ENCODE measurements around the gene UGT1A7.

UGT1A7 gene

DNA sequence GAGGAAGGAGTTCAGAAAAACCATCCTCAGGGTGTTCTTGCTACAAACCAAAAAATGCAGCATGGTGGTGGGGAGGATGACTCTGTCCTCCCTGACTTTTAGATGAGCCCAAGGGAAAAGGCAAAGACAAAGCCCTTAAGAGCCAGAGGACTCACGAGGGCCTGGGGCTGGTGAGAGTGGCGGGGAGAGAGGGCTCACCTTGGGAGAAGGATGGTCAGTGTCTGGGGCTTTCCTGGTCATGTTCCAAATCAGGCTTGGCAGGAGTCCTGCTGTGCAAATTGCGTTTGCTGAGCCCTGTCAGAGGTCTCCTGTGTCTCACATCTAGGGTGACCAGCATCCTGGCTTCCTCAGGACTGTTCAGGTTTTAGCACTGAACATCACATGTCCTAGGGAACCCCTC, 83.1 kb downstream of the UGT1A7 start:
- DNase-seq: no peak

DNA sequence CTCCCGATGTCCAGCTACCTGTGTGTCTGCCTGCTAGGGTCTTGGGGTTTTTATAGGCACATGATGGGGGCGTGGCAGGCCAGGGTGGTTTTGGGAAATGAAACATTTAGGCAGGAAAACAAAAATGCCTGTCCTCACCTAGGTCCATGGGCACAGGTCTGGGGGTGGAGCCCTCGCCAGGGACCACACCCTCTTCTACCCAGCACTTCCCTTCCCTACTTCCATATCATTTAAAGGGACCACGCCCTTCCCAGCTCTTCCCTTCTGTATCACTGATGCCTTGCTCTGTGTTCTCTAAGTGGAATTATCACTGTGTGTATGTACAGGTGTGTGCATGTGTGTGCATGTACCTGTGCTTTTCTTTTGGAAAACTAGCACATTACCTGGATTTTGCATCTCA, 84.7 kb downstream of the UGT1A7 start:
- no peak for DNase-seq

DNA sequence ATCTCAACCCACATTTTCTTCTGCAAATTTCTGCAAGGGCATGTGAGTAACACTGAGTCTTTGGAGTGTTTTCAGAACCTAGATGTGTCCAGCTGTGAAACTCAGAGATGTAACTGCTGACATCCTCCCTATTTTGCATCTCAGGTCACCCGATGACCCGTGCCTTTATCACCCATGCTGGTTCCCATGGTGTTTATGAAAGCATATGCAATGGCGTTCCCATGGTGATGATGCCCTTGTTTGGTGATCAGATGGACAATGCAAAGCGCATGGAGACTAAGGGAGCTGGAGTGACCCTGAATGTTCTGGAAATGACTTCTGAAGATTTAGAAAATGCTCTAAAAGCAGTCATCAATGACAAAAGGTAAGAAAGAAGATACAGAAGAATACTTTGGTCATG, 86.4 kb downstream of the UGT1A7 start:
- DNase-seq: no peak

DNA sequence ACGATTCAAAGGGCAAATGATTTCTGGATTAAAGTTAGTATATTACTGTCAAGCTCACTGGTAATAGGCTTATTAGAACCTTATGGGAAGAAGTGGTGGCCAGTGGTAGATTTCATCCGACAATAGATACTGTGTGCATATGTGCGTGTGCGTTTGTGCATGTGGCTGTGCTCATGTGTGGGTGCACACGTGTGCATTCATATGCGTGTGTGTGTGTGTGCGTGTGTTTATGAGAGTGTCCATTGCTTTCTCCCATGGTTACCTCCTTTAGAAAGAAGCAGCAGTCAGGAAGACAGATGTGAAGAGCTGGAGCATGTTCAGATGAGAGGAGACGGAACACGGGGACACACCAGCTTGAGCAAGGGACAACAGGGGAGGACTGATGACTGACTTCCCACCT, 87.6 kb downstream of the UGT1A7 start:
- no peak for DNase-seq

DNA sequence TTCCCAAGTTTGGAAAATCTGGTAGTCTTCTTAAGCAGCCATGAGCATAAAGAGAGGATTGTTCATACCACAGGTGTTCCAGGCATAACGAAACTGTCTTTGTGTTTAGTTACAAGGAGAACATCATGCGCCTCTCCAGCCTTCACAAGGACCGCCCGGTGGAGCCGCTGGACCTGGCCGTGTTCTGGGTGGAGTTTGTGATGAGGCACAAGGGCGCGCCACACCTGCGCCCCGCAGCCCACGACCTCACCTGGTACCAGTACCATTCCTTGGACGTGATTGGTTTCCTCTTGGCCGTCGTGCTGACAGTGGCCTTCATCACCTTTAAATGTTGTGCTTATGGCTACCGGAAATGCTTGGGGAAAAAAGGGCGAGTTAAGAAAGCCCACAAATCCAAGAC, 90.5 kb downstream of the UGT1A7 start:
- DNase-seq: no peak

DNA sequence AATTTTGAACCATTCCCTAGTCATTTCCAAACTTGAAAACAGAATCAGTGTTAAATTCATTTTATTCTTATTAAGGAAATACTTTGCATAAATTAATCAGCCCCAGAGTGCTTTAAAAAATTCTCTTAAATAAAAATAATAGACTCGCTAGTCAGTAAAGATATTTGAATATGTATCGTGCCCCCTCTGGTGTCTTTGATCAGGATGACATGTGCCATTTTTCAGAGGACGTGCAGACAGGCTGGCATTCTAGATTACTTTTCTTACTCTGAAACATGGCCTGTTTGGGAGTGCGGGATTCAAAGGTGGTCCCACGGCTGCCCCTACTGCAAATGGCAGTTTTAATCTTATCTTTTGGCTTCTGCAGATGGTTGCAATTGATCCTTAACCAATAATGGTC, 90.9 kb downstream of the UGT1A7 start:
- DNase-seq: no peak

DNA sequence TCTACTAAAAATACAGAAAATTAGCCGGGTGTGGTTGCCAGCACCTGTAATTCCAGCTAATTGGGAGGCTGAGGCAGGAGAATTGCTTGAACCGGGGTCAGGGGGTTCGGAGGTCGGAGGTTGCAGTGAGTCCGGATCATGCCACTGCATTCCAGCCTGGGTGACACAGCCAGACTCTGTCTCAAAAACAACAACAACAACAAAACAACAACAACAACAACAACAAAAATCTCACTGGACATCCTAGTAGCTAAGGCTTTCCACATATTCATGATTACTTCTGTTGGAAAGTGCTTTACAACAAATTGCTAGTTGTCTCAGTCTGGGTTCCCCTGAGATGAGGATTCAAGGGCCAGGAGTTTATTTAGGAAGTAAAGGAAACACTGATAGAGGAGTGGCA, 92.2 kb downstream of the UGT1A7 start:
- DNase-seq: no peak

DNA sequence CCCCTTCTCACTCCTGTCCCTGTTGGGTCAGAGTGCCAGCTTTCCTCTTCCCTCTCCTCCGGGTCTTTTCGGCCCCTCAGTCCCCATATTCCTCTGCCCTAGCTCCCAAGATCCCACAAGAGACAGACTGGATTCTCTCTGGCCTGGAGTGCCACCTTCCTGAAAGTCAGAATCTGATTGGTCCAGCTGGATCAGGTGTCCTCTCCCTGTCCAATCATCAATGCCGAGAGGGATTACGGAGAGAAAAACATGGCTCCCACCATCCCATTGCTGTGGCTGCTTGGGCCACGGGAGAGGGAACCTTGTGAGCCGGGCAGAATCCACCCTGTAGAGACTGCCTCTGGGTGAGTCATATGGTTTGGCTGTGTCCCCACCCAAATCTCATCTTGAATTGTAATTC, 93.7 kb downstream of the UGT1A7 start:
- DNase-seq: no peak

DNA sequence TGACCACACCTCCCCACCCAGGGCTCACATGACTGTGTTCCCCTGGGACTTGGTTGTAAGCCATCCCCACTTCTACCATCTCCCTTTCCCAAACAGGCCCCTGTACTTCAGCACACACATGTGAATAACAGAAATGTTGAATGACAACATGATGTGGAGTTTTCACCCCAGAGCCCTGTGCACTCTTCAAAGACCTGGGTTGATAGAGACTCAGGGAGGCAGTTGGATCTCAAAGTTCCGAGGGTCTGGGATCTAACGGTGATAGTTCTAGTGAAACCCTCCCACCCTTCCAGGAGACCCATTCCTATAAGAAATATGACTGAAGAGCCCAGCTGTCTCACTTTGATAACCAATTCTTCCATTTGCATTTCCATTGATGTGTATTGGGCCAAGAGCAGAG, 96.3 kb downstream of the UGT1A7 start, which contains the start of gene MROH2A:
Gene MROH2A (plus strand): TSS at position 301 of the 400 bp plus-strand sequence. CDS start 1,029 bp downstream, outside the sequence.
- DNase-seq: no peak

DNA sequence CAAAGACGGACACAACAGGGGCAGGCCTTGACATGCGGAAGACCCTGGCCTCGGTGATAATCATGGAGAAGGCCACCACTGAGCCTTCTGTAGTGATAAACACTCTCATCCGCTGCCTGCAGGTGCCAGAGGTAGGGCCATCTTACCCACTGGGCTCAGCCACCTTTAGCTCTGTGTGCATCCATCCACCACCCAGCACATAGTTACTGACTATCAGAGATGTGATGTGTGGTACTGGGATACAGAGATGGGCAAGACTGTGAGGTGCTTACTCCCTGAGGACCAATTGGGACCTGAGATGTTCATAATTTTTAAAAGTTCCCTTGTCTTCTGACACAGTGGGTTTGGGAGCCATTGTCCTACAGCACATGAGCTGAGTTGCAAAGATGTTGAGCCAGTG, 98.0 kb downstream of the UGT1A7 start:
- DNase-seq: no peak

DNA sequence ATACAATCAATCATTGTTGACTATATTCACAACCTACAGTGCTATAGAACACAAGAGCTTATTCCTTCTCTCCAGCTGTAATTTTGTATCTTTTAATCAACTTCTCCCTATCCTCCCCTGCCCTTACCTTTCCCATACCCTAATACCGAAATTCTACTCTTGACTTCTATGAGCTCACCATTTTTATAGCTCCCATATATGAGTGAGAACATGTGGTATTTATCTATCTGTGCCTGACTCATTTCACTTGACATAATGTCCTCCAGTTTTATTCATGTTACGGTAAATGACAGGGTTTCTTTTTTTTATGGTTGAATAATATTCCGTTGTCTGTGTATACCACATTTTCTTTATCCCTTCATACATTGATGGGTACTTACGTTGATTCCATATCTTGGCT, 99.1 kb downstream of the UGT1A7 start:
- DNase-seq: no peak

DNA sequence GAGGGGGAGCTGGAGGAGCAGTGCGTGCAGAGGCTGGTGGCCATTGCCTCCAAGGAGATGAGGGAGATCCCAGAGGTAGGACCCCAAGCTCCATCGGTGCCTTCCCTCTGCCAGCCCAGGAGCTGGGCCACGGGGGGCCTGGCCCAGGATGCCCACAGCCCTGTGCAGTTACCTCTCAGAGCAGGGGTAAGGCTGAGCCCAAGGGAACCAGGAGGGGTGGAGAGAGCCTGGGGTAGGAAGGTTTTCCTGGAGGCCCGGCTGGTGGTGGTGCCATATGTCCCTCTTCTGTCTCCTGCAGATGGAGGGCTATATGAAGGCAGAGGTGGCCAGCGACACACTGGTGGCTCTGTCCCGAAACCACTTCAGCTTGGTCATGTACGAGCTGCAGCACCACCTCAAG, 107.9 kb downstream of the UGT1A7 start:
- no peak for DNase-seq

DNA sequence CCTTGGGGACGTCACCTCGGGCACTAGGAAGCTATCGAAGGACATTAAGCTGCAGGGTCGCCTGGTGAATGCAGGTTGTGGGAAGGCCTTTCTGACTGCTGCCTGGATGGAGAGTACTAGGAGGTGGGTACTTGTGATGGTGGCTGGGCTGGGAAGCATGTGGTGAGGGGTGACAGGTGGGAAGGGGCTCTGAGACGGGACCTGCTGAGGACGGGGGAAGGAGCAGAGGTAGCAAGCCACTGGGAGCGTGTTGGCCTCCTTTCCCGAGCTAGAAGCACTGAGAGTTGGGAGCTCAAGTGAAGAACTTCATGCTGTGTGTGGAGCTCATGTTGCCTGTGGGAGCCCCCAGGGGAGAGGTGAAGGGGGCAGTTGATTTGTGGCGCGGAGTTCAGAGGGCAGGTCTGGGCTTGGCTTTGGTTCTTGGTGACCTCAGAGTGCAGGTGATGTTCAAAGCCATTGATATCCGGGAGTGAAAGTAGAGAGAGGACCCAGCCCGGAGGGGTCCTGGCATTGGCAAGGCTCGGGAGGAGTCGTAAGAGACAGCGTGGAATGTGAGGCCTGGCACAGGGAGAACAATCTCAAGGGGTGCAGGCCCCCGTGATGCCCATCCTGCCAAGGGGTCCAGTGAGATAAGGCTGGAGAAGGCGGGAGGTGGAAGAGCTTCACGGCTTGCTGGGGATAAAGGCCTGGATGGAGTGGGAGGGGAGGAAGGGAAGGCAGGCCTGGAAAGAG, 109.6 kb downstream of the UGT1A7 start:
- DNase-seq: no peak

DNA sequence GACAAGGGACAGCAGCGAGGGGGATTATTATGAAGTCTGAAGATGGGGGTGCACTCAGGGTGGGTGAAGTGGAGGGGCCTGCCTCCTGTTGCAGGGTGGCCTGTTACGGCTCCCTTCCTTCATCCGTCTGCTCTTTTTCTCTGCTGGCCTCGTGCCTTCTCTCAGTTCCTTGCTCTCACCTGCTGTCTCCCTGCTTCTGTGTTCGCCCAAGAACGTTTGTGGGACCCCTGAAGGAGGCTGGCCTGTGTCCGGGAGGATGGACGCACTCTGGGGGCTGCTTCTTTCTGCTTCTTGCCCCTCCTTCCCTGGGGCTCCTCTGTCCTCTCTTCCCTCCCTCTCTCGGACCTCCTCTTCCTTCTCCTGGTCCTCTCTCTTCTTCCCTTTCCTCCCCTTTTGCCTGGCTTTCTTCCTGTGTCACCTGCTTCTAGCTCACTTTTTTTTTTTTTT, 110.2 kb downstream of the UGT1A7 start:
- DNase-seq: no peak

DNA sequence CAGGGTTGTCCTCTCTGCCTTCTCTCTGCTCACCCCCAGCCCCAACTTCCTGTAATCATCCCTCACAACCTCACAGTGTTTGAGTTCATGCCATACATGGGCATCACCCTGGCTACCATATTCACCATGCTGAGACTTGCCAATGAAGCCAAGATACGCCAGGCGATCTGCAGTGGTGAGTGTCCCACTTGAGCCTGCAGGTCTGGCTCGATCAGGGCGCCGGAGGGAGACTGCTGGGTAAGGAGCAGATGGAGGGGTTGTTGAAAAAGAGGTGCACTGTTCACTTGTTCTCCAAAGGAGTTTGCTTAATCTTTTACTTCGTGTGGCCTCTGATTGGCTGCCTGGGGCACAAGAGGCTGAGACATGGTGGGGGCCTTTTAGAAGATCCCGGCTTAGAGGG, 111.0 kb downstream of the UGT1A7 start:
- DNase-seq: no peak

DNA sequence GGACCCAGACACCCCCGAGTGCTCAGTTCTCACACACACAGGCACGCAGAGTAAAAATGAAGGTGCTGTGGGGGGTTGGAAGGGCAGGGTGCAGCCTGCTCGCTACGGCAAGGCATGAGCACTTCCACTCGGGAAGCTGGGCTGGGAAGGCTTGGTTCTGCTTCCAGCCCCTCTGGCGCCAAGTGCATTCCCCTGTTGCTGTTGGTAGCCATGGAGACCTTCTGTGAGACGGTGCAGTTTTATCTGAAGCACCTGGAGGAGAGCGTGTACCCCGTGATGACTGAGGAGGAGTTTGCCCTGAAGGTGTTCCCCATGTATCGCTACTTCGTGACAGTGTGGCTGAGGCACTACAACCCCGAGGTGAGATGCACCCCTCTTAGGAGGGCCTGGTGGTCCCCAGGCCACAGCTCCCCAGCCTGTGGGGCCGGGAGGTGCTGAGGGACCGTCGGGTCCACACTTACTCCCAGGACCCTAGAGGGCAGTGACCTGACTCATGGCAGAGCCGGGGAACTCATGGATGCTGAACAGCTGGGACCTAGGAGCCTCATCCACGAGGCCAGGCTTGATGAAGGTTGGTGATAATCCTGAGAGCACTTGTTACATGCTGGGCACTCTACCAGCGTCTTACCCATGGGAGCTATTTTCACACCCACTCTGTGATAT, 111.9 kb downstream of the UGT1A7 start:
- DNase-seq: no peak

DNA sequence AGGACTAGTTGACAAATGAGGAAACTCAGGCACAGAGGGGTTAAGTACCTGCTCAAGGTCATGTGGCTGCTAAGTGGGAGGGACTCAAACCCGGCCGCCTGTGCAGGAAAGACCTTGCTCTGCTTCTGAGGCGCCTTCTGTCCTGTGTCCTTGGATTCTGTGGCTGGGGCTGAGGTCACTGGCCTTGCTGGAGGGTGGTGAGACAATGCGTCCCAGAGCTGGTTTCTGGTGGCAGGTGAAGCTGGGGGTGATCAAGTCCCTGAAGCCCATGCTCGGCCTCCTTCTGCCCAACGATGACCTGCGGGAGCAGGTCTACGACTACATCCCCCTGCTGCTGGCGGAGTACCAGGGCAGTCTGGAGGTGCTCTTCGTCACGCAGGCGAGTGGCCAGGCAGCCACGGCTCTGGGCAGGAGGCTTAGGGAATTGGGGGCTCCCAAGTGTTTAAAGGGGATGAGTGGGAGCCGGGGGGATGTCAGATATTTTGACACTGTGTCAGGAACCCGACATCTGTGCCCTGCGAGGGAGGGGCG, 112.5 kb downstream of the UGT1A7 start:
- DNase-seq: no peak

DNA sequence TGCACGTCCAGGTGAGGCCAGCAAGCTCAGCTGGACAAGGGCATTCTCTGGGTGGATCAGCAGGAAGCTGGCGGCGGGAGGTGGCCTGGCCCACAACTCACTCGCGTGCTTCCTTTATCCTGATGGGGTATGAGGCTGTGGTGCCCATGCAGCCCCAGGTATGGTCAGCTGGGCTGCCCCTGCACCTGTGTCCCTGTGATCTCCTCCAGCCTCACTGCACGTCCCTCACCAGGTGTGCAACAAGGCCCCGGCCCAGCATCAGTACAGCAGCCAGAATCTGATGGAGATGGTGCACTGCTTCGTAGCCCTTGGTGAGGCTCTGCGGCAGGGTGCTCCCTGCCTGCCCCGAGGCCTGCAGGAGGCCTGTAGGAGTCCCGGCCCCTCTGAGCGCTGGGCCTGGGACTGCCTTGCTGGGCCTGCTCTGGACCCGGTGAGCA, 114.1 kb downstream of the UGT1A7 start:
- no peak for DNase-seq

DNA sequence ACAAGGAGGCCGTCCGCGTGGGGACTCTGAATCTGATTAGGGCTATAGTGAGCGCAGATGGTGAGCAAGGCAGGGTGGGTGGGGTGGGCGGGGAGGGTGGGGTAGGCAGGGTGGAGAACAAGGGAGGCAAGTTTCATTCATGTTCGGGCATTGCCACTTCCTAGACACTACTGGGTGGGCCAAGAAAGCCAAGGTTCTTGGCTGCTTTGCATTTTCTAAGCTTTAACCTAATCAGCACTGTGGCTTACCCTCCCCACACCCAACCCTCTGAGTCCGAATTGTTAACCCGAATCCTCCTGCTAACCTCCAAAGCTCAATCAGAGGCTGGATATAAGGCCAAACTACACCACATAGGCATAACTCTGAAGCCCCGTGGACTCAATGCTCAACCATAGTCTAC, 114.6 kb downstream of the UGT1A7 start:
- no peak for DNase-seq

DNA sequence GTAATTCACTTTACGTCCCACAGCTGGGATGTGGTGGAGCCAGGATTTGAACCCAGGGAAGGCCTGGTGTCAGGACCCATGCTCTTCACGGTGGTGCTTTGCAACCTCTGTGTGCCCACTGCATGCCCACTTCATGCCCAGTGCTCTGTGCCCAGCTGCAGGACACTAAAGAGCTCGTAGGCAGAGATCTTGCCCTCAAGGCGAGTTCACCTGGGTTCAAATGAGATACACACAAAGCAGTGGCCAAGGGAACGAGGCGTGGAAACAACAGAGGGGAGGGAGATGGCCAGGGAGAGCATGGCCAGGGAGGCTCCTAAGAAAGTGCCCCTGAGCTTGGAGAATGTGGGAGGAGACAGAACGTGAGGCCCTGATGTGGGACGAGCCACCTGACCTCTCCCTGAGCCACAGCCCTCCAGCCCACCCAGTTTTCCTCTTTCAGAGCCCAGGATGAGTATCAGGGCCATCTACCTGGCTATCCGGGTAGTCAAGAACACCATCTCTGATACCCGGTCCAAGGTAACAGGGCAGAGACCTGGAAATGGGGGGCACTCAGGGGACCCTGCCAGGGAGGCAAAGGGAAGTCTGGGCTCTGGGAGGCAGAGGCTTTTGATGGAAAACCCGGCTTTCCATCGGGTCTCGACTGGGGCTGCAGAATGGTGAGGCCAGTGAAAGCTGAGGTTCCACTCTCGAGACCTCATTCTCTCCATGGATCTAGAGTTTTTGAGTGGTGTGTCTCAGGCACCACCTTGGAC, 116.8 kb downstream of the UGT1A7 start:
- DNase-seq: no peak

DNA sequence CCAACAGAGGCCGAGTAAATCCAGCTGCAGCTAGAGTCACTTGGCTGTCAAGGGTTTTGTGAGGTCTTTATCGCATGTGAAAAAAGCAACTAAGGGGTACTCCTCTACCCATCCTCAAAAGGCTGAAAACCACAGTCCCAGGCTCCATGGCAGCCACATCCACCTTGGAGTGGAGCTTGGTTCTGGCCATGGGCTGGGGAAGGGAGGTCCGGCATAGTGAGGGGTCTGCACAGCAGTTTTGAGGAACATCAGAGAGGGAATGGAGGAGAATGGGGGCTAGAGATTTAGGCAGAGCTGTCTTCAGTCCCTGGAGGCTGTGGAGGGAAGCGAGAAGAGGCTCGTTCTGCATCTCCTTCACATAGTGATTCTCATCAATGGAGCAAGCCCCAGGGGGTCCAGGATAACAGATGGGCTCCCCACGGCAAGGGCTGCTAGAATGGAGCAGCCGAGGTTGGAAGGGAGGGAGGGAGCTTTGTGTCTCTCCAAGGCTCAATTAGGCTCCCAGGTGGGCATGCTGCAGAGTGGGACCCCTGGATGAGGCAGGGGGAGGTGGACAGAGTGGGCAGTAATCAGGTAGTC, 117.5 kb downstream of the UGT1A7 start:
- no peak for DNase-seq

DNA sequence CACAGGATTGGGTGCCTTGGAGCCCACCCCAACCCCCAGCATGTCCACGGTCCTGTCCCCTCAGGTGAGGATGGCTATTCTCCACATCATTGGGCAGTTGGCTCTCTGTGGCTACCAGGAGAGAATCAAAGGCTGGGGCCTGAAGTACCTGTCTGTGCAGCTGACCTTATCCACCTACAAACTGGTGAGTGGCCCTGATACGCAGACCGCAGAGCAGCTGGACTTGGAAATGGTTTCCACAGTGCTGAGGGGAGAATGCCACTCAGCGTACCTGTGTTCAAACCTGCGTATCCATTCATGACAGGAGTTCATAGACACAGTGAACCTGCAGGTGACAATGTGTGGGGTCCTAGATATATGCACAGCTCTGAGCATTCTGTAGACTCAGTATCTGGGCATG, 118.0 kb downstream of the UGT1A7 start:
- DNase-seq: no peak

DNA sequence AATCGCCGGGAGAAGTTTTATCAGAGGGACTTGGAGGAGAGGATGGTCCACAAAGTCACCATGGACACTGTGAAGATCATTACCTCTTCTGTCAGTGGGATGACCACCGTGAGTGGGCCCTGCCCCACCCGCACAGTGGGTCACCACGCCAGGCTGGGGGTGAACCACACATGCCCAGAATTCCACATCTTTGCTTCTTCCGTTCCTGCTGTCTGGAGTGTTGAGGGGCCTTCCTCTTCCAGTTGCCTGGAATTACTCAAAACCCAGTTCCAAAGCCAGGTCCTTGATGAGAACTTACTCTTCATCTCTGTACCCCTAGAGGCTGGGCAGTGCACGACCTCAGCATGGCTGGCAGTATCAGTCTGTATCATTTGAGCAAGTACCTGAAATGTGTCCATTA, 118.5 kb downstream of the UGT1A7 start:
- DNase-seq: no peak

Data from NCI-H1048 (cell line).